Measurements from ENCODE around the gene SMNDC1.
"Not testable (repeated sequence)": the region's sequence is repeated elsewhere in the genome, so short reads cannot be mapped to it uniquely, and the experiment has no call there.

The SMNDC1 gene

GRCh38 chr10:110278562-110279406, 25.9 kb downstream of the SMNDC1 start:
- DNase-seq, result no peak

- DNase-seq, result no peak
Observed at GRCh38 chr10:110277591-110277990, 27.1 kb downstream of the SMNDC1 start.

DNA sequence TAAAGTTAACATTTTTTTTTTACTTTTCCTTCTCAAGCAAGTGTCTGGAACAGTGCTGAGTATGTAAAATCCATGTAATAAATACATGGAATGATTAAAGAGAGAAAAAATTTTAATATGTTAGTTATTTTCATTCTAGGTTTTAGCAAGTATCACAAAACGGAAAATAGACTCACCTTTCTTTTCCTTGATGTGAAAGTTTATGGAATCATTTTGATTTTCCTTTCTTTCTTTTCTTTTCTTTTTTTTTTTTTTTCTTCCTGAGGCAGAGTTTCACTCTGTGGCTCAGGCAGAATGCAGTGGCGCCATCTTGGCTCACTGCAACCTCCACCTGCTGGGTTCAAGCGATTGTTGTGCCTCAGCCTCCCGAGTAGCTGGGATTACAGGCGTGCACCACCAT, 28.1 kb downstream of the SMNDC1 start:
- no peak for DNase-seq

DNA sequence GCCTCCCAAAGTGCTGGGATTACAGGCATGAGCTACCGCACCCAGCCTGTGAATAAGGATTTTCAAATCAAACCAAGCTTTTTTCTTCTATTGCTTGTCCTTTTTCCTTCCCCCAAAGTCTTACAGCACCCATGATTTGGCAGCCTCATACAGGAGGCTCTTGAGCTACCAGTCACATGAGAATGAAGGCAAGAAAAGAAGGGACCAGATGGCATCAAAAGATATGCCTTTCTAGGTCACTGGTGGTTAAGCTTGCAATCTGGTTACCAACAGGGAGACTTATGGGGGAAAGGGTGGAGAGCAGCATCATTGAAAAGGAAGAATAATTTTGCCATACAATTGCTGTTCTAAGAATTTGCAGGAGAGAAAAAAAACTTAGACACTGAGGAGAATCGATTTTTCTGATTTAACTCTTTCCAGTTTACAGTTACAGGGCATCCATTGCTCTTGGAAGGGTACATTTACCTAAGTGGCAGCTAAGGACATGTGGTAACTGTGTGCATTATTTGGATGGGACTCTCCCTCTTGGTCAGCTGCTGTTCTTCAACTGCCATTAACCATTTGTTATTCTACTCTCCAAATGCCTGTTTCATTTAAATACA, 29.5 kb downstream of the SMNDC1 start:
- DNase-seq, result peak; percentile 61

DNA sequence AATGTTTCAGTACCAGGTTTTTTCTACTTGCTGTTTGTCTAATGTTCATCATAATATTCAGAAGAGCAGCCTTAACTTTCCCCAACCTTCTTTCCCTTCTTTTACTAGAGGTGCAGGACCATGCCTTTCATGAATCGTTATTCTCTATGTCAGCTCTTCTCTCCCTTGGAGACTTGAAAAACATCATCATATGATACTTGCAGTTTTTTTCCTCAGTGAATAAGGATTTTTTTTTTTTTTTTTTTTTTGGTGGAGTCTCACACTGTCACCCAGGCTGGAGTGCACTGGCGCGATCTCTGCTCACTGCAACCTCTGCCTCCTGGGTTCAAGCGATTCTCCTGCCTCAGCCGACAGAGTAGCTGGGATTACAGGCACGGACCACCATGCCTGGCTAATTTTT, 30.1 kb downstream of the SMNDC1 start:
- DNase-seq, result peak; percentile 40

DNA sequence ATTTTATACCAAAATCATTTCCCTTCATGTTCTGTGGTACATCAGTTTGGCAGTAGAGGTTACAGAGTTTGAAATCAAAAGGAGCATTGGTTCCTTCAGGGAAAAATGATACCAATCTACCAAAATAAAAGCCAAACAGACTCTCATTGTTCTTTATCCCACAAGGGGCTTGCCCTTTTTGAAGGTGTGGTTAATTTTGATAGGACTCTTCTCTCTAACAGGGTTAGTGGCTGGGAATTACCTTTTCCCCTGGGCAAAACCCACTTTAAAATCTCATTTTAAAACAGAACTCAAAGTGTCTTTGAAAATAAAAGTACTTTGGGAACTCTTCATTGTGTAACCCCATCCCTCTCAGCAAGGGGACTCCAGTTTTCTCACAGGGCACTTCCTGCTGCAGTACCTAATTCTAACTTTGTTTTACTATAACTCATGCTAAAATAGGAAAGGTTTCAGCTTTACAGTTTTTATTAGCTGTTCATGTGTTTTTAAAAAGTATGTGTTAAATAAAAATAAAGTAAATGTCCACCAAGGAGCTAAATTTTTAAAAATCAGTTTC, 30.6 kb downstream of the SMNDC1 start:
- DNase-seq, result no peak

DNA sequence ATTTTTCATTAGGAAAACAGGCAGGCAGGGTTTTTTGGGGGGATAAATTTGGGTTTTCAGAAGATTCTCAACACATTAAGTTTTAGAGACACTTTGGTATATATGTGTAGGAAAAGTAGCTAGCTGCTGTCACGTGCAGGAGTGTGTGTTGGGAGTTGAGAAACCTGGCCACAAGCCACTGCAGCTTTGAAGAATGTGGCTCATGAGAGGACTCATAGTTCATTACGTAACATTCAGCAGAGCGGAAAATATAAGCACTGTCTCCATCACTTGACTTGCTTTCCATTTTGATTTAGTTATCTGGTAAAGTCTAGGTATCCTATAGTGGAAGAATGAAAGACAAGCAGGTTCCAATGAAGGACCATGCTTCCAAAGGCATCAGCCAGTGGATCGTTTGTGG, 31.2 kb downstream of the SMNDC1 start:
- no peak for DNase-seq

GRCh38 chr10:110272995-110273394, 31.7 kb downstream of the SMNDC1 start:
- DNase-seq, result not testable (repeated sequence)

GRCh38 chr10:110269374-110270318, 35.1 kb downstream of the SMNDC1 start:
- DNase-seq, result no peak

GRCh38 chr10:110268971-110269370, 35.7 kb downstream of the SMNDC1 start:
- DNase-seq, result peak; percentile 16

- DNase-seq, result no peak
Observed at GRCh38 chr10:110268442-110268841, 36.3 kb downstream of the SMNDC1 start.

DNA sequence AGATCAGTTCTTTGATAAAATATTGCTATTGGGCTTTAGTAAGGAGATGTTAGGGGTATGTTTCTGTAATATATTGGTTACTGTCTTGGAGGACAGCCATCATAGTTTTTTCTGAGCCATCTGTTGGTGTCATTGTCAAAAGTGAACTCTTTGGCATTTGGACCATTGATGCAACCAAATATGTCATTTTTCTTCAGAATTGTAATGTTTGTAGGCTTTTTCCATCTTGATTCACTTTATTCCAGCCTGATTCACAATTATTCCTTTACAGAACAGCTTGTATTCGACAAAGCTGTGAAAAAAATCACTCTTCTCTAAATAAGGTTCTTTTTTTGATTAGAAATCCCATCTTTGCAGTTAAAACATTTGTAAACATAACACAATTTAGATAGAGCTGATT, 37.4 kb downstream of the SMNDC1 start:
- DNase-seq, result no peak

DNA sequence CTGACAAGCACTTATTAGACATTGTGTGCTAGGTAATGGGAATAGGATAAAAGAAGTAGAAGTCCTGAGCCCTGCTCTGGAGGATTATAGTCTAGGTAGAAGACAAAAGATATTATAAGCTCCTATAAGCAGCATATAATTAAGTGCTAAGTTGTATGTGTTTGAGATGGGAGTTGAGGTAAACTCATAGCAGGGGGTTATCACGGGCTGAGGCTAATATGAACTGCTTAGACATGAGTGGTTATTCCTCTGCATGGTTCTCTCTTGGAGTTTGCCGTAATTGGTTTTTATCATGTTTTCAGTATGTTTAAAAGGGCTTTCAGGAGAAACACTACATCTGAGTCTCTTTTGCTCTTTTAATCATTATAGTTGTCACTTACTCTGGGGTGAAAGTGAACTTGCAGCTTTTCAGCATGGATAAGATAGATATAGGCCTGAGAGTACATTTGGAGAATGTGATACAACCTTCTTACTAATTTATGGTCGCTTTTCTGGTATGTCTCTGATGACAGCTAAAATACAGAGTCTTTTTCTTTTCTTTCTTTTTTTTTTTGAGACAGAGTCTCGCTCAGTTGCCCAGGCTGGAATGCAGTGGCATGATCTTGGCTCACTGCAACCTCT, 39.0 kb downstream of the SMNDC1 start:
- DNase-seq, result no peak

GRCh38 chr10:110263164-110263563, 41.6 kb downstream of the SMNDC1 start:
- DNase-seq, result no peak

DNA sequence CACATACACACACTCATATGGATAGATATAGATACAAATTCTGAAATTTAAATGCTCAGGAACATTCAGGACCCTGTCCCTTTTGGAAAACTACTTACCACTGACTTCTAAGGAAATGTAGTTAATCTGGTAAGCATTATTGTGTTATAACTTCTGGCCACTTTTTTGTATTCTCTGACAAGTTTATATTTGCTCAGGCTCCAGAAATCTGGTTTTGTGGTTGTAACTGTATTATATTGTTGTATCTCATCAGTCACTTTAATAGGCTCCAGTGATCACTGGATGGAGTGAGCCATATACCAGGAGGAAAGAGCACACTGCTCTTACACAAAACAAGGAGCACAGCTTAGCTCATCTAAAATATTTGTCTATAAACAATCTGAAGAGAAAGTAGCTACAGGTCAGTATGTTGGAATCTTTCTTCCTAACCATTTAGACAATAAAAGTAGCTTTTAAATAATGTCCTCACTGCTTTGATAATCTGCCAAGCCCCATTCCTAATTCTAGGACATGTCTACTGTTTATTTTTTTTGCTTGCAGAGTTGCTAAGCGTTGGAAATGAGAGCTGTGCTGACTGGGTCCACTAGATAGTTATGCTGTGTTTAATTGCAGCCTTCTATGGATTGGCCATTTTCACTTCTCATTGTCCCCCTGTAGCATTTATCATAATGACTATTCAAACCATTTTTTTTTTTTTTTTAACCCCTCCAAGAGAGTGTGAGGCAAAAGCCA, 43.8 kb downstream of the SMNDC1 start:
- no peak for DNase-seq

DNA sequence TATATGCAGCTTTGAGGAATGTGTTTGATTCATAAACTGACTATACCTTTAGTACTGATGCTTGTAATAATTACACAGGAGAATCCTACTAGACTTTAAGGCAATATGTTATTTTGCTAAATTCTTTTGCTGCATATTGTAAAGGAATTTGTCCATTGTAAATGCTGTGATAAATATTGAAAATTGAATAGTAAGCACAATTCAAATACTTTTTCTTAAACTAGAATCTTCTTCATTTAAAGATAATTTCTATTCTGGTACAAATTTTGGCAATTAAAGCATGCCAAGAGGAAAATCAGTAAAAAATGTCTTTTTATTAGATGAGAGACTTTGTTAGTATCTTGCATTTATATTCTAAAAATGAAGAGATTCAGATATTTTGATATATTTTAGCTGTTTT, 45.4 kb downstream of the SMNDC1 start:
- DNase-seq, result no peak

GRCh38 chr10:110258542-110258941, 46.2 kb downstream of the SMNDC1 start:
- no peak for DNase-seq

- DNase-seq, result no peak
Observed at GRCh38 chr10:110254467-110254866, 50.3 kb downstream of the SMNDC1 start.

- DNase-seq, result no peak
Observed at GRCh38 chr10:110252151-110252550, 52.6 kb downstream of the SMNDC1 start.

GRCh38 chr10:110251392-110251791, 53.3 kb downstream of the SMNDC1 start:
- DNase-seq, result not testable (repeated sequence)

- DNase-seq, result not testable (repeated sequence)
Observed at GRCh38 chr10:110249489-110249888, 55.2 kb downstream of the SMNDC1 start.

GRCh38 chr10:110247833-110248232, 56.9 kb downstream of the SMNDC1 start:
- DNase-seq, result not testable (repeated sequence)

Measured in NCI-H2171 (cell line).